ENCODE measurements around the gene TCF7L1.
A peak's percentile ranks its signal among the peaks of the same experiment; 100 is the strongest.

- TF ChIP-seq GATA2 (CRISPR knock-in tag; IDR thresholded peaks at IDR 0.05) (no peak), RCOR1 (IDR thresholded peaks at IDR 0.05; ENCODE audit: low read length) (no peak), REST (IDR thresholded peaks at IDR 0.05; ENCODE audit: low read depth, low read length) (no peak), CTCF (IDR thresholded peaks at IDR 0.05) (0 out of 2 replicates have a peak, but pooled peaks have one; percentile 9), NRF1 (IDR thresholded peaks at IDR 0.05; ENCODE audit: low read depth, low read length) (no peak), MAX (IDR thresholded peaks at IDR 0.05; ENCODE audit: low read depth) (no peak)
Measured at GRCh38 chr2:85181134-85181631, 48.0 kb downstream of the TCF7L1 start.

All from SK-N-SH (cell line).